K562 (cell line): Measurements from ENCODE around the gene ATP13A1. TPM values are rescaled to one million over a fixed set of nuclear protein-coding genes. Genes with fewer than 3 reads are reported as not detected.

Experiments used
- ATAC-seq: fragments of 200-7000 bp; cut with Tn5 transposase; 3 replicates; pipeline ENCODE4 v1.9.1; 2020; ENCODE audit warnings: moderate library complexity
- BruUV-seq: library from RNA; stranded (reverse); fragments of 400-500 nt; replicated peaks from 2 replicates; lab custom pipeline; 2021; lab: Mats Ljungman, UMichigan
- CTCF ChIA-PET: fragments of 300-600 bp; formaldehyde crosslinking; extraction: SDS; loops from one replicate; lab custom pipeline; 2021; ENCODE audit warnings: low intra/inter-chr PET ratio; lab: Yijun Ruan, JAX
- POLR2A ChIA-PET: fragments of 300-600, 350-650 bp; sonication (Branson Sonifier 250); formaldehyde crosslinking; extraction: SDS; loops from one replicate; lab custom pipeline; 2021; ENCODE audit warnings: antibody characterized with exemption, inconsistent platforms; lab: Yijun Ruan, JAX
- DNase-seq, 4 experiments: peaks; one replicate each; pipeline versions ENCODE4 v3.0.0 to v3.0.0-alpha.2; 2011 to 2018; ENCODE audit warnings: low spot score in 3 of 4, mixed read lengths in 3 of 4; ENCODE audit errors: extremely low read depth in 1 of 4
- FAIRE-seq: peaks from 2 replicates; lab custom pipeline; 2011; peaks lifted over from hg19 to GRCh38; lab: Jason Lieb, UNC
- H2AFZ ChIP-seq: 2 replicates; pipeline ENCODE4 v1.6.0; 2011; ENCODE audit warnings: low read depth, low read length, control low read depth, inconsistent platforms
- H3K27ac ChIP-seq: fragments of 200-600 bp; 3 replicates; pipeline ENCODE4 v1.8.0; 2011; ENCODE audit warnings: low read depth, mild to moderate bottlenecking, control low read depth, inconsistent platforms, low read length, moderate library complexity, mixed read lengths; ENCODE audit errors: extremely low read depth
- H3K27me3 ChIP-seq, 2 experiments: fragments of 300-600 bp in 1 of 2; 2 replicates in 1 of 2; 3 replicates in 1 of 2; pipeline versions ENCODE4 v1.6.0 to v1.8.0; 2011; ENCODE audit warnings: inconsistent platforms in 2 of 2, low read length in 2 of 2, mild to moderate bottlenecking in 1 of 2, mixed read lengths in 1 of 2, moderate library complexity in 1 of 2; ENCODE audit not compliant: control insufficient read depth in 2 of 2, insufficient read depth in 2 of 2
- H3K36me3 ChIP-seq: fragments of 300-600 bp; 3 replicates; pipeline ENCODE4 v1.8.0; 2011; ENCODE audit warnings: mild to moderate bottlenecking, low read length, inconsistent platforms; ENCODE audit not compliant: control insufficient read depth, insufficient read depth
- H3K4me1 ChIP-seq, 2 experiments: fragments of 200-600 bp in 1 of 2; replicated peaks in 1 of 2; 2 replicates in 1 of 2; 3 replicates in 1 of 2; pipeline versions ENCODE4 v1.5.1 to v1.8.0; 2011; ENCODE audit warnings: inconsistent platforms in 2 of 2, low read length in 2 of 2, mild to moderate bottlenecking in 1 of 2, mixed read lengths in 1 of 2, moderate library complexity in 1 of 2; ENCODE audit not compliant: control insufficient read depth in 2 of 2, insufficient read depth in 2 of 2
- H3K4me2 ChIP-seq: 2 replicates; pipeline ENCODE4 v1.6.1; 2011; ENCODE audit warnings: low read length, control low read depth, inconsistent platforms, mixed read lengths; ENCODE audit not compliant: insufficient read depth
- H3K4me3 ChIP-seq: fragments of 200-600 bp; sonication (generic), shearing (Covaris generic); 2 replicates; pipeline ENCODE4 v1.5.1; 2016; ENCODE audit warnings: control low read depth, inconsistent platforms
- H3K79me2 ChIP-seq: fragments of 200-600 bp; 3 replicates; pipeline ENCODE4 v1.8.0; 2011; ENCODE audit warnings: low read length, inconsistent platforms; ENCODE audit not compliant: control insufficient read depth, insufficient read depth
- H3K9ac ChIP-seq, 2 experiments: 2 replicates each; pipeline versions ENCODE4 v1.6.0 to v1.6.1; 2011; ENCODE audit warnings: low read depth in 2 of 2, low read length in 2 of 2, control low read depth in 1 of 2, inconsistent platforms in 1 of 2, mild to moderate bottlenecking in 1 of 2, mixed read lengths in 1 of 2; ENCODE audit not compliant: insufficient read depth in 1 of 2
- H3K9me1 ChIP-seq: one replicate; pipeline ENCODE4 v1.6.0; 2011; ENCODE audit warnings: inconsistent platforms, mild to moderate bottlenecking, low read length, moderate library complexity; ENCODE audit not compliant: control insufficient read depth, insufficient read depth
- H3K9me3 ChIP-seq: replicated peaks from 2 replicates; pipeline ENCODE4 v1.5.1; 2011; ENCODE audit warnings: low read depth, low read length, inconsistent platforms; ENCODE audit not compliant: control insufficient read depth, insufficient read depth
- H4K20me1 ChIP-seq: replicated peaks from 2 replicates; pipeline ENCODE4 v1.6.1; 2011; ENCODE audit warnings: low read length, inconsistent platforms, mixed read lengths; ENCODE audit not compliant: control insufficient read depth, insufficient read depth
- CBX3 ChIP-seq, 2 experiments: IDR thresholded peaks; 1 replicate in 1 of 2; 2 replicates in 1 of 2; pipeline ENCODE4 v1.6.1; 2012; ENCODE audit warnings: inconsistent platforms in 2 of 2, low read length in 2 of 2, borderline replicate concordance in 1 of 2, control low read depth in 1 of 2
- HDAC2 ChIP-seq: fragments of 450-650 bp; IDR thresholded peaks from 2 replicates; pipeline ENCODE4 v1.6.1; 2016; ENCODE audit warnings: mild to moderate bottlenecking
- JUND ChIP-seq, 2 experiments: IDR thresholded peaks; 2 replicates in 1 of 2; 3 replicates in 1 of 2; pipeline ENCODE4 v1.6.1; 2011; ENCODE audit warnings: borderline replicate concordance in 2 of 2, low read depth in 2 of 2, low read length in 2 of 2, improper control_type of control experiment in 1 of 2, missing biosample characterization in 1 of 2, missing genetic modification characterization in 1 of 2, missing genetic modification reagents in 1 of 2
- SAFB2 ChIP-seq: fragments of 200-400 bp; formaldehyde crosslinking; IDR thresholded peaks from 2 replicates; pipeline ENCODE4 v1.6.1; 2018; ENCODE audit warnings: borderline replicate concordance, low read length, low read depth, moderate library complexity; ENCODE audit not compliant: severe bottlenecking
- U2AF1 ChIP-seq: fragments of 200-400 bp; formaldehyde crosslinking; optimal IDR thresholded peaks from 2 replicates; pipeline ENCODE3; 2017; ENCODE audit warnings: mild to moderate bottlenecking, low read depth, low read length, moderate library complexity
- XRCC3 ChIP-seq: fragments of 450-650 bp; IDR thresholded peaks from 2 replicates; pipeline ENCODE4 v1.6.1; 2017; ENCODE audit warnings: mild to moderate bottlenecking, moderate library complexity
- ZNF140 ChIP-seq: fragments of 250-450 bp; sonication (Bioruptor Pico); IDR thresholded peaks from 2 replicates; pipeline ENCODE4 v1.8.0; 2021; ENCODE audit warnings: moderate library complexity, mild to moderate bottlenecking, inconsistent platforms
- ZNF253 ChIP-seq: fragments of 250-450 bp; sonication (Bioruptor Pico); conservative IDR thresholded peaks from 2 replicates; pipeline ENCODE4 v1.6.1; 2021; ENCODE audit warnings: mild to moderate bottlenecking
- ZNF75A ChIP-seq: fragments of 450-650 bp; formaldehyde crosslinking; IDR thresholded peaks from 2 replicates; pipeline ENCODE4 v1.4.0; 2020; ENCODE audit warnings: mild to moderate bottlenecking
- WGBS: fragments of 100-300 bp; shearing (Covaris generic); methylation state at CpG from one replicate; pipeline ENCODE4 v1.1.6; 2016; ENCODE audit warnings: low coverage, mixed read lengths; ENCODE audit not compliant: insufficient coverage; ENCODE audit errors: missing lambda C conversion rate; 5-methylcytosine and 5-hydroxymethylcytosine counted together
- in situ Hi-C: fragments of 300-500 bp; cut with MboI; formaldehyde crosslinking; loops from 4 replicates; pipeline ENCODE4 v1.15.0; 2018; ENCODE audit warnings: inconsistent platforms, mixed read lengths
- intact Hi-C: fragments of 100-400 bp; cut with micrococcal nuclease; formaldehyde crosslinking; loops from 2 replicates; pipeline ENCODE4 v1.14.2; 2022
- polyA plus RNA-seq, 8 experiments: library from polyadenylated mRNA; depleted of rRNA in 4 of 8; stranded (reverse) in 5 of 8; unstranded in 3 of 8; fragments of >200 nt; fragmentation: Nextera tagmentation in 2 of 8; fragmentation: Illumina TruSeq in 1 of 8; extraction: Ambion mirVana in 2 of 8; extraction: Trizol in 1 of 8; gene quantifications; 2 replicates each; pipeline versions ENCODE4 v1.2.1 to v1.2.3, GENCODE V29; 2011 to 2014; ENCODE audit warnings: inconsistent platforms in 1 of 8, missing spikeins in 1 of 8
- total RNA-seq, 7 experiments: library from RNA; depleted of rRNA in 6 of 7; stranded (reverse); fragments of >200 nt in 6 of 7; fragmentation: Illumina TruSeq in 2 of 7; extraction: Trizol in 2 of 7; gene quantifications; 2 replicates each; pipeline versions ENCODE4 v1.2.1 to v1.2.3, GENCODE V29; 2011 to 2021; ENCODE audit warnings: low replicate concordance in 1 of 7
- TF ChIP-seq, protein P1 (sequence below): fragments of 250-450 bp; sonication (Bioruptor Pico); IDR thresholded peaks from 2 replicates; pipeline ENCODE4 v1.4.0; 2020; ENCODE audit warnings: mild to moderate bottlenecking, moderate library complexity

ATP13A1 gene
- total and polyA plus RNA-seq, 9 of the 15 experiments (the other 6 are each of a cell fraction or from before 2014, with no cell fraction given): 0.90 to 83.8 (median 23.1) TPM

DNA sequence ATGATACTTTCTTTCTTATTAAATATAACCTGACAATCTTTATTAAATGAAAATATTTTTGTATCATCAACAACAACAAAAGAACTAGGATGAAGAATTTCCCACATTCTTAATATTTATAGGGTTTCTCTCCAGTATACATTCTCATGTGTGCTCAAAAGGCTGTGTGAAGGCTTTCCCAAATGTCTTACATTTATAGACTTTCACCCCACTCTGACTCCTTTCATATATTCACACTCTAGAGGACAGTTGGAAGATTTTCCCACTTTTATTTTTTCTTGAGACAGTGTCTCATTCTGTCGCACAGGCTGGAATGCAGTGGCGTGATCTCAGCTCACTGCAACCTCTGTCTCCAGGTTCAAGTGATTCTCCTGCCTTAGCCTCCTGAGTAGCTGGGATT is 47.0 kb upstream of the ATP13A1 start:
- Histone ChIP-seq H3K4me1 (no peaks in the 10 kb centered on the region), H4K20me1 (no peaks in the 10 kb centered on the region), H2AFZ (no peak overlapping the region), H3K4me2 (no peak overlapping the region), H3K9me3 (peaks cover 38% of the 10 kb centered on the region), H3K4me3 (no peak overlapping the region), H3K36me3 (peaks cover 30% of the 10 kb centered on the region), H3K27me3 (no peaks in the 10 kb centered on the region), H3K9ac (no peak overlapping the region), H3K79me2 (no peaks in the 10 kb centered on the region), H3K27ac (no peak overlapping the region), H3K9me1 (no peaks in the 10 kb centered on the region)
- 87% methylated on average over 2 of the region's 2 CpGs for WGBS
- POLR2A ChIA-PET: interaction anchor here (0.7 kb wide), 1 partner anchor 51 kb away, joined by 3 read pairs; no protein-coding TSS in a partner anchor
- intact Hi-C loops (no loop called here), in situ Hi-C loops (no loop called here)
- DNase-seq (no peak), FAIRE-seq (no peak), ATAC-seq (no peak)
- no TSS peak for BruUV-seq
- TF ChIP-seq ZNF75A (CRISPR knock-in tag) (peak; percentile 98), HDAC2 (no peak)
- CTCF ChIA-PET: no interaction called here

DNA sequence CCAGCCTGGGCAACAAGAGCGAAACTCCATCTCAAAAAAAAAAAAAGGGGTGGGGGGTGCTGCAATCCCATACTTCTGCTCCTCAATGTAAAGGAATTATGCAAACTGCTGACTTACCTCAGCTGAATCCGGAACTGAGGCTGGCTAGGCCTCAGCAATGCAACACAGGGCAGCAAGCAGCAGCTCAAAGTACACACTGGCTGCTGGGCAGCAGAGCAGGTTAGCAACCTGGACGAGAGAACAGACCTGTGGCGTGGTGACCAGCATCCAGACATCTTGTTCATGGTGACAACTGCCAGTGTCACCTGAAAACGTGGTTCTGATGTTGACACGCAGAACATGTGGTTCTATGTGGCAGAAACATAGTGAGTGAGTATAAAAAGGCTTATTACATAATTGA is 41.4 kb upstream of the ATP13A1 start:
- Histone ChIP-seq H3K27me3 (no peaks in the 10 kb centered on the region), H4K20me1 (no peaks in the 10 kb centered on the region), H3K9ac (no peak overlapping the region), H3K4me1 (no peaks in the 10 kb centered on the region), H3K4me3 (no peak overlapping the region), H3K27ac (no peak overlapping the region), H2AFZ (no peak overlapping the region), H3K4me2 (no peak overlapping the region), H3K9me3 (peaks cover 7% of the 10 kb centered on the region; the same call in 1 of the 2 replicates), H3K79me2 (no peaks in the 10 kb centered on the region), H3K9me1 (no peaks in the 10 kb centered on the region), H3K36me3 (no peaks in the 10 kb centered on the region)
- BruUV-seq: no TSS peak
- no peak for DNase-seq
- intact Hi-C loops: no loop called here
- in situ Hi-C loops: no loop called here
- CTCF ChIA-PET: no interaction called here
- no peak for ATAC-seq
- WGBS: 1% methylated on average over 5 of the region's 6 CpGs
- no peak for FAIRE-seq
- POLR2A ChIA-PET: no interaction called here
- TF ChIP-seq XRCC3 (no peak), ZNF253 (CRISPR knock-in tag) (no peak), U2AF1 (no peak), SAFB2 (no peak), CBX3 (IDR thresholded peaks at IDR 0.05; ENCODE audit: borderline replicate concordance in 1 of 2, low read length in 2 of 2) (no peak), JUND (IDR thresholded peaks at IDR 0.05; ENCODE audit: borderline replicate concordance, low read depth, low read length) (no peak), JUND (tag; IDR thresholded peaks at IDR 0.05; ENCODE audit: borderline replicate concordance, low read depth, low read length) (no peak), ZNF140 (CRISPR knock-in tag) (no peak)
- TF ChIP-seq, protein P1, sequence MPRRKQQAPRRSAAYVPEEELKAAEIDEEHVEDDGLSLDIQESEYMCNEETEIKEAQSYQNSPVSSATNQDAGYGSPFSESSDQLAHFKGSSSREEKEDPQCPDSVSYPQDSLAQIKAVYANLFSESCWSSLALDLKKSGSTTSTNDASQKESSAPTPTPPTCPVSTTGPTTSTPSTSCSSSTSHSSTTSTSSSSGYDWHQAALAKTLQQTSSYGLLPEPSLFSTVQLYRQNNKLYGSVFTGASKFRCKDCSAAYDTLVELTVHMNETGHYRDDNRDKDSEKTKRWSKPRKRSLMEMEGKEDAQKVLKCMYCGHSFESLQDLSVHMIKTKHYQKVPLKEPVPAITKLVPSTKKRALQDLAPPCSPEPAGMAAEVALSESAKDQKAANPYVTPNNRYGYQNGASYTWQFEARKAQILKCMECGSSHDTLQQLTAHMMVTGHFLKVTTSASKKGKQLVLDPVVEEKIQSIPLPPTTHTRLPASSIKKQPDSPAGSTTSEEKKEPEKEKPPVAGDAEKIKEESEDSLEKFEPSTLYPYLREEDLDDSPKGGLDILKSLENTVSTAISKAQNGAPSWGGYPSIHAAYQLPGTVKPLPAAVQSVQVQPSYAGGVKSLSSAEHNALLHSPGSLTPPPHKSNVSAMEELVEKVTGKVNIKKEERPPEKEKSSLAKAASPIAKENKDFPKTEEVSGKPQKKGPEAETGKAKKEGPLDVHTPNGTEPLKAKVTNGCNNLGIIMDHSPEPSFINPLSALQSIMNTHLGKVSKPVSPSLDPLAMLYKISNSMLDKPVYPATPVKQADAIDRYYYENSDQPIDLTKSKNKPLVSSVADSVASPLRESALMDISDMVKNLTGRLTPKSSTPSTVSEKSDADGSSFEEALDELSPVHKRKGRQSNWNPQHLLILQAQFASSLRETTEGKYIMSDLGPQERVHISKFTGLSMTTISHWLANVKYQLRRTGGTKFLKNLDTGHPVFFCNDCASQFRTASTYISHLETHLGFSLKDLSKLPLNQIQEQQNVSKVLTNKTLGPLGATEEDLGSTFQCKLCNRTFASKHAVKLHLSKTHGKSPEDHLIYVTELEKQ: no peak
